Fibroblast of lung (primary cell): ENCODE data around the gene HOMEZ. TPM values are rescaled to one million over a fixed set of nuclear protein-coding genes. Genes with fewer than 3 reads are reported as not detected.

Experiments used
- DNase-seq, 2 donors: peaks; one replicate each; pipeline versions ENCODE4 v3.0.0 to v3.0.0-alpha.2; 2010; ENCODE audit warnings: low read depth in 2 of 2
- H2AFZ ChIP-seq: 2 replicates; pipeline ENCODE4 v1.5.1; 2012; ENCODE audit warnings: low read length, control low read depth, inconsistent platforms
- H3K27ac ChIP-seq: 2 replicates; pipeline ENCODE4 v1.5.1; 2011; ENCODE audit warnings: low read length, control low read depth; ENCODE audit not compliant: insufficient read depth
- H3K27me3 ChIP-seq: 2 replicates; pipeline ENCODE4 v1.5.1; 2011; ENCODE audit warnings: mild to moderate bottlenecking, low read length; ENCODE audit not compliant: control insufficient read depth, insufficient read depth
- H3K36me3 ChIP-seq: 2 replicates; pipeline ENCODE4 v1.5.1; 2011; ENCODE audit warnings: low read length; ENCODE audit not compliant: control insufficient read depth, insufficient read depth
- H3K4me1 ChIP-seq: 2 replicates; pipeline ENCODE4 v1.5.1; 2011; ENCODE audit warnings: low read length; ENCODE audit not compliant: control insufficient read depth, insufficient read depth; ENCODE audit errors: extremely low read depth
- H3K4me2 ChIP-seq: 2 replicates; pipeline ENCODE4 v1.5.1; 2011; ENCODE audit warnings: low read length, control low read depth; ENCODE audit not compliant: insufficient read depth; ENCODE audit errors: extremely low read depth
- H3K4me3 ChIP-seq, 4 experiments: fragments of 200-600 bp in 1 of 4; sonication (generic) in 1 of 4; replicated peaks in 1 of 4; 2 replicates each; pipeline ENCODE4 v1.5.1; 2011 to 2016; ENCODE audit warnings: low read length in 4 of 4, low read depth in 3 of 4, mild to moderate bottlenecking in 3 of 4, control low read depth in 2 of 4, inconsistent platforms in 1 of 4, mixed read lengths in 1 of 4; ENCODE audit not compliant: insufficient read depth in 1 of 4; ENCODE audit errors: control extremely low read depth in 1 of 4
- H3K79me2 ChIP-seq: 2 replicates; pipeline ENCODE4 v1.5.1; 2012; ENCODE audit warnings: mild to moderate bottlenecking, low read length, inconsistent platforms; ENCODE audit not compliant: control insufficient read depth, insufficient read depth
- H3K9ac ChIP-seq: 2 replicates; pipeline ENCODE4 v1.5.1; 2011; ENCODE audit warnings: mild to moderate bottlenecking, low read length, control low read depth; ENCODE audit not compliant: insufficient read depth
- H3K9me3 ChIP-seq: 2 replicates; pipeline ENCODE4 v1.5.1; 2012; ENCODE audit warnings: low read depth, low read length; ENCODE audit not compliant: control insufficient read depth, insufficient read depth
- H4K20me1 ChIP-seq: 2 replicates; pipeline ENCODE4 v1.5.1; 2011; ENCODE audit warnings: low read length; ENCODE audit not compliant: control insufficient read depth, insufficient read depth; ENCODE audit errors: extremely low read depth
- CTCF ChIP-seq, 2 donors: IDR thresholded peaks in 1 of 2; conservative IDR thresholded peaks in 1 of 2; 1 replicate in 1 of 2; 2 replicates in 1 of 2; pipeline ENCODE4 v1.5.1; 2011 to 2012; ENCODE audit warnings: low read length in 2 of 2, control low read depth in 1 of 2, inconsistent platforms in 1 of 2, low read depth in 1 of 2, mild to moderate bottlenecking in 1 of 2
- EZH2 ChIP-seq: IDR thresholded peaks from 2 replicates; pipeline ENCODE4 v1.5.1; 2012; ENCODE audit warnings: low read length, control low read depth, mild to moderate bottlenecking; ENCODE audit errors: missing control alignments
- polyA plus RNA-seq, 2 donors: library from polyadenylated mRNA; depleted of rRNA in 1 of 2; stranded (reverse) in 1 of 2; unstranded in 1 of 2; fragments of >200 nt; gene quantifications; 2 replicates each; pipeline ENCODE4 v1.2.1, GENCODE V29; 2011 to 2012; ENCODE audit warnings: missing spikeins in 1 of 2
- total RNA-seq: library from RNA; depleted of rRNA; stranded (reverse); fragments of >200 nt; gene quantifications from 2 replicates; pipeline ENCODE4 v1.2.1, GENCODE V29; 2014

HOMEZ gene
- total and polyA plus RNA-seq, 2 donors (not counting 1 experiment from before 2014, with no cell fraction given), result 4.6 to 7.9 TPM

GRCh38 chr14:23297096-23297495 lies 11.2 kb upstream of the HOMEZ start:
- no peaks in the 10 kb centered on the region for H3K27me3 ChIP-seq
- peaks cover 3% of the 10 kb centered on the region for H3K36me3 ChIP-seq
- H3K4me2 ChIP-seq, result no peak overlapping the region
- H3K79me2 ChIP-seq, result peaks cover 2% of the 10 kb centered on the region
- H2AFZ ChIP-seq, result no peak overlapping the region
- H3K9ac ChIP-seq, result no peak overlapping the region
- no peak overlapping the region for H3K4me3 ChIP-seq
- H3K9me3 ChIP-seq, result no peaks in the 10 kb centered on the region
- H3K27ac ChIP-seq, result no peak overlapping the region
- no peak for DNase-seq
- no peaks in the 10 kb centered on the region for H4K20me1 ChIP-seq
- TF ChIP-seq CTCF (conservative IDR thresholded peaks at IDR 0.05 in 1 of 2, IDR thresholded peaks at IDR 0.05 in 1 of 2; ENCODE audit: low read depth in 1 of 2, low read length in 2 of 2) (no peak), EZH2 (no peak)
- H3K4me1 ChIP-seq, result peaks cover 11% of the 10 kb centered on the region

DNA sequence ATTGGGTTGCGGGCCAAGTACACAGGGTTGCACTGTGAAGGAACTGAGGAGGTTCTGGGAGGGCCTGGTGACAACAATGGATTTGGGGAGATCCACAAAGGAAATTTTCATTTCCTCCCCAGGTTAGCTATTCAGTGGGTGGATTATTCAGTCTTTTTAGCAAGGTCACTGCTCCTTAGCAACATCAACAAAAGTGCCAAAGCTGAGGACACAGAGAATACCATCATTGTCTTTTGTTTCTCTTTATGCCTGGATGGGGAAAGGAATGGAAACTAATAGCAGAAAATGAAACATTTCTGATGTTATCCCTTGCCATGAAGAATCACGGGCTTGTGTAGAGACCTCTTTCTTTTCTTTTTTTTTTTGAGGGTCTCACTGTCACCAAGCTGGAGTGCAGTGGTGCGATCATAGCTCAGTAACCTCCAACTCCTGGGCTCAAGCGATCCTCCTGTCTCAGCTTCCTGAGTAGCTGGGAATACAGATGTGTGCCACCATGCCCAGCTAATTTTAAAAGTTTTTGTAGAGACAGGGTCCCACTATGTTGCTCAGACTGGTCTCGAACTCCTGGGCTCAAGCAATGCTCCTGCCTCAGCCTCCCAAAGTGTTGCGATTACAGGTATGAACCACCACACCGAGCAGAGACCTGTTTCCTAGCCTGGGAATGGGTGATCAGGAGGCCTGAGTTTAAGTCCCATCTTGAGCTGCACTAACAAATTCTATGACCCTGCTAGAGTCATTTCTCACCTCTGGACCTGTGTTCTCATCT lies 10.3 kb upstream of the HOMEZ start:
- no peak for DNase-seq
- H3K79me2 ChIP-seq, result peaks cover 2% of the 10 kb centered on the region
- H3K9me3 ChIP-seq, result no peaks in the 10 kb centered on the region
- H3K9ac ChIP-seq, result no peak overlapping the region
- no peaks in the 10 kb centered on the region for H4K20me1 ChIP-seq
- no peak for TF ChIP-seq CTCF (conservative IDR thresholded peaks at IDR 0.05 in 1 of 2, IDR thresholded peaks at IDR 0.05 in 1 of 2; ENCODE audit: low read depth in 1 of 2, low read length in 2 of 2)
- TF ChIP-seq EZH2, result no peak
- no peak overlapping the region for H3K27ac ChIP-seq
- H3K27me3 ChIP-seq, result no peaks in the 10 kb centered on the region
- H3K4me2 ChIP-seq, result no peak overlapping the region
- H3K4me1 ChIP-seq, result peaks cover 10% of the 10 kb centered on the region
- no peak overlapping the region for H3K4me3 ChIP-seq
- H3K36me3 ChIP-seq, result peaks cover 3% of the 10 kb centered on the region
- no peak overlapping the region for H2AFZ ChIP-seq

- H3K79me2 ChIP-seq, result peaks cover under 1% of the 10 kb centered on the region
- H4K20me1 ChIP-seq, result no peaks in the 10 kb centered on the region
- no peak overlapping the region for H2AFZ ChIP-seq
- H3K27me3 ChIP-seq, result no peaks in the 10 kb centered on the region
- peaks cover 3% of the 10 kb centered on the region for H3K36me3 ChIP-seq
- no peak overlapping the region for H3K4me3 ChIP-seq
- H3K4me1 ChIP-seq, result peaks cover 8% of the 10 kb centered on the region
- peak; percentile 24 to 61 for DNase-seq
- no peak overlapping the region for H3K4me2 ChIP-seq
- no peak overlapping the region for H3K27ac ChIP-seq
- TF ChIP-seq EZH2 (no peak), CTCF (conservative IDR thresholded peaks at IDR 0.05 in 1 of 2, IDR thresholded peaks at IDR 0.05 in 1 of 2; ENCODE audit: low read depth in 1 of 2, low read length in 2 of 2) (peak; percentile 81 to 91)
- H3K9ac ChIP-seq, result no peak overlapping the region
- no peaks in the 10 kb centered on the region for H3K9me3 ChIP-seq
These were observed 9.0 kb upstream of the HOMEZ start for GRCh38 chr14:23294734-23295561.
